K562 (cell line): ENCODE measurements around the gene ZNF112. TPM values are rescaled to one million over a fixed set of nuclear protein-coding genes. Genes with fewer than 3 reads are reported as not detected.
A peak's percentile ranks its signal among the peaks of the same experiment; 100 is the strongest.

Source experiments
- ATAC-seq: fragments of 200-7000 bp; cut with Tn5 transposase; 3 replicates; pipeline ENCODE4 v1.9.1; 2020; ENCODE audit warnings: moderate library complexity
- BruUV-seq: library from RNA; stranded (reverse); fragments of 400-500 nt; replicated peaks from 2 replicates; lab custom pipeline; 2021; lab: Mats Ljungman, UMichigan
- CTCF ChIA-PET: fragments of 300-600 bp; formaldehyde crosslinking; extraction: SDS; loops from one replicate; lab custom pipeline; 2021; ENCODE audit warnings: low intra/inter-chr PET ratio; lab: Yijun Ruan, JAX
- POLR2A ChIA-PET: fragments of 300-600, 350-650 bp; sonication (Branson Sonifier 250); formaldehyde crosslinking; extraction: SDS; loops from one replicate; lab custom pipeline; 2021; ENCODE audit warnings: antibody characterized with exemption, inconsistent platforms; lab: Yijun Ruan, JAX
- DNase-seq, 4 experiments: peaks; one replicate each; pipeline versions ENCODE4 v3.0.0 to v3.0.0-alpha.2; 2011 to 2018; ENCODE audit warnings: low spot score in 3 of 4, mixed read lengths in 3 of 4; ENCODE audit errors: extremely low read depth in 1 of 4
- FAIRE-seq: peaks from 2 replicates; lab custom pipeline; 2011; peaks lifted over from hg19 to GRCh38; lab: Jason Lieb, UNC
- H2AFZ ChIP-seq: 2 replicates; pipeline ENCODE4 v1.6.0; 2011; ENCODE audit warnings: low read depth, low read length, control low read depth, inconsistent platforms
- H3K27ac ChIP-seq: fragments of 200-600 bp; 3 replicates; pipeline ENCODE4 v1.8.0; 2011; ENCODE audit warnings: low read depth, mild to moderate bottlenecking, control low read depth, inconsistent platforms, low read length, moderate library complexity, mixed read lengths; ENCODE audit errors: extremely low read depth
- H3K27me3 ChIP-seq, 2 experiments: fragments of 300-600 bp in 1 of 2; 2 replicates in 1 of 2; 3 replicates in 1 of 2; pipeline versions ENCODE4 v1.6.0 to v1.8.0; 2011; ENCODE audit warnings: inconsistent platforms in 2 of 2, low read length in 2 of 2, mild to moderate bottlenecking in 1 of 2, mixed read lengths in 1 of 2, moderate library complexity in 1 of 2; ENCODE audit not compliant: control insufficient read depth in 2 of 2, insufficient read depth in 2 of 2
- H3K36me3 ChIP-seq: fragments of 300-600 bp; 3 replicates; pipeline ENCODE4 v1.8.0; 2011; ENCODE audit warnings: mild to moderate bottlenecking, low read length, inconsistent platforms; ENCODE audit not compliant: control insufficient read depth, insufficient read depth
- H3K4me1 ChIP-seq, 2 experiments: fragments of 200-600 bp in 1 of 2; replicated peaks in 1 of 2; 2 replicates in 1 of 2; 3 replicates in 1 of 2; pipeline versions ENCODE4 v1.5.1 to v1.8.0; 2011; ENCODE audit warnings: inconsistent platforms in 2 of 2, low read length in 2 of 2, mild to moderate bottlenecking in 1 of 2, mixed read lengths in 1 of 2, moderate library complexity in 1 of 2; ENCODE audit not compliant: control insufficient read depth in 2 of 2, insufficient read depth in 2 of 2
- H3K4me2 ChIP-seq: 2 replicates; pipeline ENCODE4 v1.6.1; 2011; ENCODE audit warnings: low read length, control low read depth, inconsistent platforms, mixed read lengths; ENCODE audit not compliant: insufficient read depth
- H3K4me3 ChIP-seq: fragments of 200-600 bp; sonication (generic), shearing (Covaris generic); 2 replicates; pipeline ENCODE4 v1.5.1; 2016; ENCODE audit warnings: control low read depth, inconsistent platforms
- H3K79me2 ChIP-seq: fragments of 200-600 bp; 3 replicates; pipeline ENCODE4 v1.8.0; 2011; ENCODE audit warnings: low read length, inconsistent platforms; ENCODE audit not compliant: control insufficient read depth, insufficient read depth
- H3K9ac ChIP-seq, 2 experiments: 2 replicates each; pipeline versions ENCODE4 v1.6.0 to v1.6.1; 2011; ENCODE audit warnings: low read depth in 2 of 2, low read length in 2 of 2, control low read depth in 1 of 2, inconsistent platforms in 1 of 2, mild to moderate bottlenecking in 1 of 2, mixed read lengths in 1 of 2; ENCODE audit not compliant: insufficient read depth in 1 of 2
- H3K9me1 ChIP-seq: one replicate; pipeline ENCODE4 v1.6.0; 2011; ENCODE audit warnings: inconsistent platforms, mild to moderate bottlenecking, low read length, moderate library complexity; ENCODE audit not compliant: control insufficient read depth, insufficient read depth
- H3K9me3 ChIP-seq: replicated peaks from 2 replicates; pipeline ENCODE4 v1.5.1; 2011; ENCODE audit warnings: low read depth, low read length, inconsistent platforms; ENCODE audit not compliant: control insufficient read depth, insufficient read depth
- H4K20me1 ChIP-seq: replicated peaks from 2 replicates; pipeline ENCODE4 v1.6.1; 2011; ENCODE audit warnings: low read length, inconsistent platforms, mixed read lengths; ENCODE audit not compliant: control insufficient read depth, insufficient read depth
- BRD9 ChIP-seq: fragments of 450-650 bp; IDR thresholded peaks from 2 replicates; pipeline ENCODE4 v1.6.1; 2018; ENCODE audit warnings: low read depth; ENCODE audit not compliant: partially characterized antibody
- CBX8 ChIP-seq: fragments of 200-600 bp; sonication (generic); IDR thresholded peaks from 2 replicates; pipeline ENCODE4 v1.6.1; 2012; ENCODE audit warnings: borderline replicate concordance, mixed run types, low read depth, mild to moderate bottlenecking, moderate library complexity, mixed read lengths, low read length, control low read depth, inconsistent platforms; ENCODE audit not compliant: poor library complexity, severe bottlenecking; ENCODE audit errors: extremely low read depth
- HOXB6 ChIP-seq: fragments of 250-450 bp; sonication (Bioruptor Pico); IDR thresholded peaks from 2 replicates; pipeline ENCODE4 v1.5.1; 2022; ENCODE audit warnings: mild to moderate bottlenecking, borderline replicate concordance
- NFXL1 ChIP-seq: fragments of 450-650 bp; formaldehyde crosslinking; IDR thresholded peaks from 2 replicates; pipeline ENCODE4 v1.4.0; 2021; ENCODE audit warnings: mild to moderate bottlenecking
- PTRF ChIP-seq: fragments of 450-650 bp; IDR thresholded peaks from 2 replicates; pipeline ENCODE4 v1.6.1; 2016; ENCODE audit warnings: mild to moderate bottlenecking, missing genetic modification characterization, missing compliant biosample characterization
- ZNF347 ChIP-seq: fragments of 450-650 bp; formaldehyde crosslinking; IDR thresholded peaks from 2 replicates; pipeline ENCODE4 v1.4.0; 2020; ENCODE audit warnings: low read depth, mild to moderate bottlenecking, moderate library complexity
- WGBS: fragments of 100-300 bp; shearing (Covaris generic); methylation state at CpG from one replicate; pipeline ENCODE4 v1.1.6; 2016; ENCODE audit warnings: low coverage, mixed read lengths; ENCODE audit not compliant: insufficient coverage; ENCODE audit errors: missing lambda C conversion rate; 5-methylcytosine and 5-hydroxymethylcytosine counted together
- in situ Hi-C: fragments of 300-500 bp; cut with MboI; formaldehyde crosslinking; loops from 4 replicates; pipeline ENCODE4 v1.15.0; 2018; ENCODE audit warnings: inconsistent platforms, mixed read lengths
- intact Hi-C: fragments of 100-400 bp; cut with micrococcal nuclease; formaldehyde crosslinking; loops from 2 replicates; pipeline ENCODE4 v1.14.2; 2022
- polyA plus RNA-seq, 8 experiments: library from polyadenylated mRNA; depleted of rRNA in 4 of 8; stranded (reverse) in 5 of 8; unstranded in 3 of 8; fragments of >200 nt; fragmentation: Nextera tagmentation in 2 of 8; fragmentation: Illumina TruSeq in 1 of 8; extraction: Ambion mirVana in 2 of 8; extraction: Trizol in 1 of 8; gene quantifications; 2 replicates each; pipeline versions ENCODE4 v1.2.1 to v1.2.3, GENCODE V29; 2011 to 2014; ENCODE audit warnings: inconsistent platforms in 1 of 8, missing spikeins in 1 of 8
- total RNA-seq, 7 experiments: library from RNA; depleted of rRNA in 6 of 7; stranded (reverse); fragments of >200 nt in 6 of 7; fragmentation: Illumina TruSeq in 2 of 7; extraction: Trizol in 2 of 7; gene quantifications; 2 replicates each; pipeline versions ENCODE4 v1.2.1 to v1.2.3, GENCODE V29; 2011 to 2021; ENCODE audit warnings: low replicate concordance in 1 of 7
- TF ChIP-seq, protein P1 (sequence below), 2 experiments: fragments of 200-800 bp in 1 of 2; sonication (Bioruptor generic) in 1 of 2; sonication (generic) in 1 of 2; formaldehyde crosslinking in 1 of 2; IDR thresholded peaks in 1 of 2; conservative IDR thresholded peaks in 1 of 2; 2 replicates each; pipeline versions ENCODE4 v1.5.0 to v1.6.1; 2016 to 2020; ENCODE audit warnings: missing compliant biosample characterization in 1 of 2, missing genetic modification characterization in 1 of 2, missing genetic modification reagents in 1 of 2
- TF ChIP-seq, protein P2 (sequence below): fragments of 200-400 bp; formaldehyde crosslinking; IDR thresholded peaks from 2 replicates; pipeline ENCODE4 v1.6.1; 2017; ENCODE audit warnings: mild to moderate bottlenecking, low read depth, low read length, moderate library complexity
- TF ChIP-seq, protein P3 (sequence below): sonication (generic); formaldehyde crosslinking; IDR thresholded peaks from 2 replicates; pipeline ENCODE4 v1.8.1; 2022; ENCODE audit warnings: missing genetic modification reagents

The ZNF112 gene
- total and polyA plus RNA-seq, 9 of the 15 experiments (the other 6 are each of a cell fraction or from before 2014, with no cell fraction given), result 0.21 to 1.3 (median 0.61) TPM

DNA sequence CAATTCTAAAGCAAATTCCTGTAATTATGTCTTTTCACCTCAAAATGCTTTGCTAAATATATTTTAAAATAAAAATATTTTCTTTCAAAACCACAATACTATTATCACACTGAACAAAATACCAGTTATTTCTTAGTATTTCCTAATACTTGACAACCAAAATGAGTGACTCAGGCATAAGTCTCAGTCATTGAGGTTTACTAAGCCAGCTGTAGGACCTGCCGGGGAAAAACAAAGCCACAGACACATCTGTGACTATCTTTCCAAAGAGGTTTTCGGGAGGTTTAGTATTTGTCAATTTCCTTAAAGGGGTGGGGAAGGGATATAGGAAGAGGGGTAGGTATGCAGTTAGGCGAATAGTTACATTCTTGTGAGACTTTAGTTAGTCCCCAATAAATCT lies 48.5 kb downstream of the ZNF112 start (continued):
- TF ChIP-seq, protein P1, sequence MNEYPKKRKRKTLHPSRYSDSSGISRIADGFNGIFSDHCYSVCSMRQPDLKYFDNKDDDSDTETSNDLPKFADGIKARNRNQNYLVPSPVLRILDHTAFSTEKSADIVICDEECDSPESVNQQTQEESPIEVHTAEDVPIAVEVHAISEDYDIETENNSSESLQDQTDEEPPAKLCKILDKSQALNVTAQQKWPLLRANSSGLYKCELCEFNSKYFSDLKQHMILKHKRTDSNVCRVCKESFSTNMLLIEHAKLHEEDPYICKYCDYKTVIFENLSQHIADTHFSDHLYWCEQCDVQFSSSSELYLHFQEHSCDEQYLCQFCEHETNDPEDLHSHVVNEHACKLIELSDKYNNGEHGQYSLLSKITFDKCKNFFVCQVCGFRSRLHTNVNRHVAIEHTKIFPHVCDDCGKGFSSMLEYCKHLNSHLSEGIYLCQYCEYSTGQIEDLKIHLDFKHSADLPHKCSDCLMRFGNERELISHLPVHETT (CRISPR knock-in tag; conservative IDR thresholded peaks at IDR 0.05 in 1 of 2, IDR thresholded peaks at IDR 0.05 in 1 of 2), result no peak
- TF ChIP-seq HOXB6 (CRISPR knock-in tag) (no peak), PTRF (tag) (no peak)
- TF ChIP-seq, protein P2, sequence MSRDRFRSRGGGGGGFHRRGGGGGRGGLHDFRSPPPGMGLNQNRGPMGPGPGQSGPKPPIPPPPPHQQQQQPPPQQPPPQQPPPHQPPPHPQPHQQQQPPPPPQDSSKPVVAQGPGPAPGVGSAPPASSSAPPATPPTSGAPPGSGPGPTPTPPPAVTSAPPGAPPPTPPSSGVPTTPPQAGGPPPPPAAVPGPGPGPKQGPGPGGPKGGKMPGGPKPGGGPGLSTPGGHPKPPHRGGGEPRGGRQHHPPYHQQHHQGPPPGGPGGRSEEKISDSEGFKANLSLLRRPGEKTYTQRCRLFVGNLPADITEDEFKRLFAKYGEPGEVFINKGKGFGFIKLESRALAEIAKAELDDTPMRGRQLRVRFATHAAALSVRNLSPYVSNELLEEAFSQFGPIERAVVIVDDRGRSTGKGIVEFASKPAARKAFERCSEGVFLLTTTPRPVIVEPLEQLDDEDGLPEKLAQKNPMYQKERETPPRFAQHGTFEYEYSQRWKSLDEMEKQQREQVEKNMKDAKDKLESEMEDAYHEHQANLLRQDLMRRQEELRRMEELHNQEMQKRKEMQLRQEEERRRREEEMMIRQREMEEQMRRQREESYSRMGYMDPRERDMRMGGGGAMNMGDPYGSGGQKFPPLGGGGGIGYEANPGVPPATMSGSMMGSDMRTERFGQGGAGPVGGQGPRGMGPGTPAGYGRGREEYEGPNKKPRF, result no peak

DNA sequence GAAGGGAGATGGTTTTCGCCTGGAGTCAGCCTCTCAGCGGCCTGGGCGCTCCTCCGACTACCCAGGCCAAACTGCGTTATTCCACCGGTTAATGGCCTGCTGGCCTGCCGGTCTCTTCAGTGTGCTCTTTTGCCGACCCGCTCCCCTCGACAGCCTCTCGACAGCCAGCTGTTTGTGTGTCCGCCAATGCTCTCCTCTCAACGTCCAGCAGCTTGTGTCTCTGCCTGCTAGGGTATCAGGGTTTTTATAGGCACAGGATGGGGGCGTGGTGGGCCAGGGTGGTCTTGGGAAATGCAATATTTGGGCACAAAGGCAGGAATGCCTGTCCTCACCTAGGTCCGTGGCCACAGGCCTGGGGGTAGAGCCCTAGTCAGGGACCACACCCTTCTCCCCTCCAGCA lies 50.2 kb downstream of the ZNF112 start:
- FAIRE-seq, result no peak
- Histone ChIP-seq H2AFZ (peak overlapping the region; percentile 87), H3K9ac (no peak overlapping the region), H3K27ac (no peak overlapping the region), H3K79me2 (no peaks in the 10 kb centered on the region), H3K27me3 (no peaks in the 10 kb centered on the region; a peak in 1 of 5 replicates), H4K20me1 (no peaks in the 10 kb centered on the region), H3K9me1 (no peaks in the 10 kb centered on the region), H3K9me3 (peaks cover 2% of the 10 kb centered on the region; the same call in 1 of the 2 replicates), H3K4me2 (peak overlapping the region; percentile 33; the same call in 1 of the 2 replicates), H3K4me1 (peaks cover 4% of the 10 kb centered on the region in 2 experiments; a peak in 2 of 5 replicates), H3K4me3 (no peak overlapping the region), H3K36me3 (no peaks in the 10 kb centered on the region; the same call in 2 of the 3 replicates)
- in situ Hi-C loops (no loop called here), intact Hi-C loops (loop anchor here (10.0 kb wide), 1 partner anchor 91 kb away; the partner anchor contains the start of gene ZNF227)
- ChIA-PET CTCF (no interaction called here), POLR2A (no interaction called here)
- no peak for DNase-seq
- ATAC-seq, result no peak
- BruUV-seq, result no TSS peak
- 10% methylated on average over 15 of the region's 15 CpGs for WGBS
- TF ChIP-seq NFXL1 (no peak), ZNF347 (CRISPR knock-in tag) (no peak), CBX8 (no peak), BRD9 (no peak)
- TF ChIP-seq, protein P1 (CRISPR knock-in tag; conservative IDR thresholded peaks at IDR 0.05 in 1 of 2, IDR thresholded peaks at IDR 0.05 in 1 of 2), result no peak
- TF ChIP-seq, protein P3, sequence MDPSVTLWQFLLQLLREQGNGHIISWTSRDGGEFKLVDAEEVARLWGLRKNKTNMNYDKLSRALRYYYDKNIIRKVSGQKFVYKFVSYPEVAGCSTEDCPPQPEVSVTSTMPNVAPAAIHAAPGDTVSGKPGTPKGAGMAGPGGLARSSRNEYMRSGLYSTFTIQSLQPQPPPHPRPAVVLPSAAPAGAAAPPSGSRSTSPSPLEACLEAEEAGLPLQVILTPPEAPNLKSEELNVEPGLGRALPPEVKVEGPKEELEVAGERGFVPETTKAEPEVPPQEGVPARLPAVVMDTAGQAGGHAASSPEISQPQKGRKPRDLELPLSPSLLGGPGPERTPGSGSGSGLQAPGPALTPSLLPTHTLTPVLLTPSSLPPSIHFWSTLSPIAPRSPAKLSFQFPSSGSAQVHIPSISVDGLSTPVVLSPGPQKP (CRISPR knock-in tag), result no peak
